SK-N-SH (cell line): Measurements from ENCODE around the gene TUBGCP2.

Experiments
- CTCF ChIP-seq: fragments of 200-600 bp; sonication (generic); IDR thresholded peaks from 2 replicates; pipeline ENCODE4 v1.6.1; 2017; ENCODE audit warnings: antibody characterized with exemption, mild to moderate bottlenecking, moderate library complexity
- ELF1 ChIP-seq: IDR thresholded peaks from 2 replicates; pipeline ENCODE4 v1.4.0; 2012
- EZH2phosphoT487 ChIP-seq: fragments of 200-600 bp; sonication (generic); IDR thresholded peaks from 2 replicates; pipeline ENCODE4 v1.6.1; 2017; ENCODE audit warnings: low read depth, mixed run types, mild to moderate bottlenecking, antibody characterized with exemption, moderate library complexity, borderline replicate concordance
- MAX ChIP-seq: IDR thresholded peaks from 2 replicates; pipeline ENCODE4 v1.4.0; 2012; ENCODE audit warnings: low read depth
- RAD21 ChIP-seq: IDR thresholded peaks from 2 replicates; pipeline ENCODE4 v1.6.1; 2012; ENCODE audit warnings: mild to moderate bottlenecking, low read length
- RFX5 ChIP-seq: IDR thresholded peaks from 2 replicates; pipeline ENCODE4 v1.6.1; 2012; ENCODE audit warnings: mild to moderate bottlenecking, improper control_type of control experiment, low read length
- SIN3A ChIP-seq: IDR thresholded peaks from 2 replicates; pipeline ENCODE4 v1.6.1; 2012; ENCODE audit warnings: low read depth, mild to moderate bottlenecking, low read length, moderate library complexity, borderline replicate concordance
- USF1 ChIP-seq: IDR thresholded peaks from 2 replicates; pipeline ENCODE4 v1.4.0; 2012; ENCODE audit warnings: low read depth, borderline replicate concordance
- USF2 ChIP-seq: fragments of 150-350 bp; IDR thresholded peaks from 2 replicates; pipeline ENCODE4 v1.6.1; 2017; ENCODE audit warnings: antibody characterized with exemption, low read length, low read depth, borderline replicate concordance
- YY1 ChIP-seq: IDR thresholded peaks from 2 replicates; pipeline ENCODE4 v1.4.0; 2012; ENCODE audit warnings: low read depth, mild to moderate bottlenecking
- ZBTB33 ChIP-seq: IDR thresholded peaks from 2 replicates; pipeline ENCODE4 v1.4.0; 2012; ENCODE audit warnings: low read depth, borderline replicate concordance

GRCh38 chr10:133279326-133280226 lies 29.1 kb downstream of the TUBGCP2 start:
- TF ChIP-seq YY1, result no peak
- no peak for TF ChIP-seq MAX
- no peak for TF ChIP-seq SIN3A
- no peak for TF ChIP-seq CTCF
- TF ChIP-seq ZBTB33, result no peak
- no peak for TF ChIP-seq USF2
- no peak for TF ChIP-seq EZH2phosphoT487
- no peak for TF ChIP-seq USF1
- no peak for TF ChIP-seq RFX5
- TF ChIP-seq RAD21, result no peak
- no peak for TF ChIP-seq ELF1
